SK-N-SH (cell line): Measurements from ENCODE around the gene CNIH2. TPM values are rescaled to one million over a fixed set of nuclear protein-coding genes. Genes with fewer than 3 reads are reported as not detected.

ENCODE experiments used
- CTCF ChIA-PET: fragments of 300-600, 350-600 bp; formaldehyde crosslinking; extraction: SDS; loops from one replicate; lab custom pipeline; 2021; lab: Yijun Ruan, JAX
- POLR2A ChIA-PET: fragments of 350-600 bp; sonication (Branson Sonifier 250); formaldehyde crosslinking; extraction: SDS; loops from one replicate; lab custom pipeline; 2020; ENCODE audit warnings: antibody characterized with exemption, inconsistent platforms; lab: Yijun Ruan, JAX
- DNase-seq: peaks from one replicate; pipeline ENCODE4 v3.0.0; 2012
- H2AFZ ChIP-seq: fragments of 200-600 bp; sonication (generic); 2 replicates; pipeline ENCODE4 v1.8.1; 2016; ENCODE audit warnings: antibody characterized with exemption, mild to moderate bottlenecking, low read depth
- H3F3A ChIP-seq: fragments of 200-600 bp; sonication (generic); replicated peaks from 2 replicates; pipeline ENCODE3; 2016; ENCODE audit warnings: antibody characterized with exemption, mild to moderate bottlenecking; ENCODE audit not compliant: insufficient read depth
- H3K27ac ChIP-seq, 2 experiments: fragments of 200-500 bp in 1 of 2; fragments of 200-600 bp in 1 of 2; sonication (Bioruptor generic) in 1 of 2; sonication (generic), shearing (Covaris generic) in 1 of 2; 2 replicates each; pipeline versions ENCODE4 v1.5.1 to v1.6.1; 2014 to 2016; ENCODE audit warnings: low read depth in 2 of 2, inconsistent platforms in 1 of 2, low read length in 1 of 2, mild to moderate bottlenecking in 1 of 2, mixed read lengths in 1 of 2
- H3K27me3 ChIP-seq: fragments of 200-600 bp; sonication (generic), shearing (Covaris generic); 2 replicates; pipeline ENCODE4 v1.6.1; 2016; ENCODE audit warnings: mixed run types; ENCODE audit not compliant: insufficient read depth
- H3K36me3 ChIP-seq, 2 experiments: fragments of 200-500 bp in 1 of 2; fragments of 200-600 bp in 1 of 2; sonication (Bioruptor generic) in 1 of 2; sonication (generic) in 1 of 2; replicated peaks in 1 of 2; 2 replicates each; pipeline versions ENCODE3 to v1.5.1; 2014 to 2016; ENCODE audit warnings: low read length in 1 of 2, mild to moderate bottlenecking in 1 of 2; ENCODE audit not compliant: insufficient read depth in 2 of 2, control insufficient read depth in 1 of 2
- H3K4me1 ChIP-seq, 2 experiments: fragments of 200-500 bp in 1 of 2; fragments of 200-600 bp in 1 of 2; sonication (Bioruptor generic) in 1 of 2; sonication (generic), shearing (Covaris generic) in 1 of 2; 2 replicates each; pipeline versions ENCODE4 v1.5.1 to v1.6.1; 2014 to 2016; ENCODE audit warnings: low read depth in 1 of 2, low read length in 1 of 2, mixed run types in 1 of 2; ENCODE audit not compliant: insufficient read depth in 2 of 2, control insufficient read depth in 1 of 2
- H3K4me2 ChIP-seq: fragments of 200-600 bp; sonication (generic), shearing (Covaris generic); 2 replicates; pipeline ENCODE4 v1.6.1; 2017; ENCODE audit warnings: mixed run types
- H3K4me3 ChIP-seq, 2 experiments: fragments of 200-500 bp in 1 of 2; fragments of 200-600 bp in 1 of 2; sonication (Bioruptor generic) in 1 of 2; sonication (generic), shearing (Covaris generic) in 1 of 2; 2 replicates each; pipeline versions ENCODE4 v1.5.1 to v1.8.1; 2014 to 2016; ENCODE audit warnings: low read depth in 2 of 2, inconsistent platforms in 1 of 2, low read length in 1 of 2, mild to moderate bottlenecking in 1 of 2, mixed read lengths in 1 of 2, moderate library complexity in 1 of 2
- H3K79me2 ChIP-seq: fragments of 200-600 bp; sonication (generic); 2 replicates; pipeline ENCODE4 v1.8.1; 2017; ENCODE audit warnings: mild to moderate bottlenecking; ENCODE audit not compliant: insufficient read depth
- H3K9ac ChIP-seq: fragments of 200-600 bp; sonication (generic); 2 replicates; pipeline ENCODE4 v1.6.1; 2017; ENCODE audit warnings: mixed run types
- H3K9me2 ChIP-seq: fragments of 200-600 bp; sonication (generic); 2 replicates; pipeline ENCODE4 v1.6.1; 2017; ENCODE audit warnings: mixed run types
- H3K9me3 ChIP-seq: fragments of 200-600 bp; sonication (generic); 2 replicates; pipeline ENCODE4 v1.6.1; 2017; ENCODE audit warnings: mixed run types, mild to moderate bottlenecking, moderate library complexity
- H4K20me1 ChIP-seq: fragments of 200-600 bp; sonication (generic); 2 replicates; pipeline ENCODE4 v1.6.1; 2017; ENCODE audit warnings: mild to moderate bottlenecking, mixed run types; ENCODE audit not compliant: insufficient read depth
- CHD2 ChIP-seq: fragments of 150-350 bp; IDR thresholded peaks from 2 replicates; pipeline ENCODE4 v1.6.1; 2018; ENCODE audit warnings: low read length; ENCODE audit not compliant: partially characterized antibody
- EP300 ChIP-seq, 2 experiments: IDR thresholded peaks; 2 replicates each; pipeline versions ENCODE4 v1.4.0 to v1.6.1; 2012; ENCODE audit warnings: borderline replicate concordance in 1 of 2, low read depth in 1 of 2, low read length in 1 of 2
- GABPA ChIP-seq: IDR thresholded peaks from 2 replicates; pipeline ENCODE4 v1.4.0; 2012; ENCODE audit warnings: low read depth, mild to moderate bottlenecking
- GATA2 ChIP-seq: sonication (generic); formaldehyde crosslinking; IDR thresholded peaks from 2 replicates; pipeline ENCODE4 v1.5.0; 2020; ENCODE audit warnings: mild to moderate bottlenecking, missing genetic modification reagents
- JUND ChIP-seq: IDR thresholded peaks from 2 replicates; pipeline ENCODE4 v1.4.0; 2012
- MAX ChIP-seq: IDR thresholded peaks from 2 replicates; pipeline ENCODE4 v1.4.0; 2012; ENCODE audit warnings: low read depth
- MEF2A ChIP-seq: IDR thresholded peaks from 2 replicates; pipeline ENCODE4 v1.4.0; 2012; ENCODE audit warnings: low read depth, borderline replicate concordance
- NRF1 ChIP-seq: IDR thresholded peaks from 2 replicates; pipeline ENCODE4 v1.6.1; 2012; ENCODE audit warnings: low read depth, mild to moderate bottlenecking, low read length
- POLR2AphosphoS5 ChIP-seq: IDR thresholded peaks from 2 replicates; pipeline ENCODE4 v1.6.1; 2012; ENCODE audit warnings: low read depth, low read length
- TCF12 ChIP-seq: IDR thresholded peaks from 2 replicates; pipeline ENCODE4 v1.4.0; 2012
- WGBS: methylation state at CpG from one replicate; pipeline ENCODE4 v1.1.6; 2017; ENCODE audit warnings: low lambda C conversion rate; 5-methylcytosine and 5-hydroxymethylcytosine counted together
- polyA plus RNA-seq, 3 experiments: library from polyadenylated mRNA; depleted of rRNA; stranded (reverse); fragments of >200 nt; gene quantifications; 2 replicates each; pipeline ENCODE4 v1.2.3, GENCODE V29; 2012

The CNIH2 gene
- 7.4 and 11.8 TPM in 2 replicates for polyA plus RNA-seq (2012; rRNA removed)
- polyA plus RNA-seq (2012; cell fraction: cytosol; rRNA removed) = 9.1 and 9.3 TPM in 2 replicates
- 11.9 and 12.3 TPM in 2 replicates for polyA plus RNA-seq (2012; cell fraction: nucleus; rRNA removed)

GRCh38 chr11:66277471-66278362 is at the start of gene CNIH2:
Gene CNIH2 (plus strand): TSS chr11:66278175. CDS start chr11:66278457, 282 bp downstream.
- ChIA-PET CTCF (interaction anchor here (0.7 to 8.2 kb wide), 5 partner anchors 8 to 446 kb away, joined by 3 to 111 read pairs (median 46); partner anchors contain the start of genes RAB1B and YIF1A), POLR2A (interaction anchor here (0.6 to 1.4 kb wide), 3 partner anchors 8 to 13 kb away, joined by 3 read pairs; partner anchors contain the start of gene TMEM151A)
- no peaks in the 10 kb centered on the region for H3K9me2 ChIP-seq
- DNase-seq = peak; percentile 93
- no peak within 1 kb of the TSS for H2AFZ ChIP-seq
- H3K27ac ChIP-seq = peak within 1 kb of the TSS in 1 of 2 experiments; percentile 77; a peak in 2 of 4 replicates
- H3F3A ChIP-seq = peaks cover 24% of the 10 kb centered on the region
- peak within 1 kb of the TSS; percentile 57; the same call in 1 of the 2 replicates for H3K4me2 ChIP-seq
- H3K4me1 ChIP-seq = peaks cover 0 to 40% of the 10 kb centered on the region in 2 experiments; a peak in 1 of 4 replicates
- no peaks in the 10 kb centered on the region for H3K9me3 ChIP-seq
- peaks cover 15 to 37% of the 10 kb centered on the region in 2 experiments for H3K36me3 ChIP-seq
- WGBS = 56% methylated on average over 4 of the region's 84 CpGs
- peaks cover 8% of the 10 kb centered on the region for H4K20me1 ChIP-seq
- H3K79me2 ChIP-seq = no peaks in the 10 kb centered on the region
- H3K4me3 ChIP-seq = peak within 1 kb of the TSS; percentile 44 to 51; a peak in 3 of 4 replicates
- no peak for TF ChIP-seq EP300 (IDR thresholded peaks at IDR 0.05; ENCODE audit: borderline replicate concordance in 1 of 2, low read depth in 1 of 2, low read length in 1 of 2)
- TF ChIP-seq MEF2A = no peak
- TF ChIP-seq POLR2AphosphoS5 = no peak
- TF ChIP-seq CHD2 = no peak
- TF ChIP-seq JUND = no peak
- no peak within 1 kb of the TSS for H3K9ac ChIP-seq
- no peaks in the 10 kb centered on the region for H3K27me3 ChIP-seq

GRCh38 chr11:66228521-66228920 is 49.5 kb upstream of the CNIH2 start:
- POLR2A ChIA-PET = no interaction called here
- no peak for DNase-seq
- no peaks in the 10 kb centered on the region for H3F3A ChIP-seq
- H3K4me3 ChIP-seq = no peak overlapping the region
- no peak overlapping the region for H3K9ac ChIP-seq
- H3K27me3 ChIP-seq = no peaks in the 10 kb centered on the region
- no peaks in the 10 kb centered on the region for H3K9me3 ChIP-seq
- no peaks in the 10 kb centered on the region for H3K79me2 ChIP-seq
- no peak overlapping the region for H3K4me2 ChIP-seq
- CTCF ChIA-PET = interaction anchor here (0.7 to 1.6 kb wide), 2 partner anchors 10 to 54 kb away, joined by 3 read pairs; no protein-coding TSS in a partner anchor
- H3K9me2 ChIP-seq = no peaks in the 10 kb centered on the region
- H3K27ac ChIP-seq = no peak overlapping the region
- no peak for TF ChIP-seq EP300 (IDR thresholded peaks at IDR 0.05; ENCODE audit: borderline replicate concordance in 1 of 2, low read depth in 1 of 2, low read length in 1 of 2)
- TF ChIP-seq TCF12 = no peak
- no peak for TF ChIP-seq MAX
- TF ChIP-seq GABPA = no peak
- no peak for TF ChIP-seq CHD2
- TF ChIP-seq MEF2A = no peak
- TF ChIP-seq NRF1 = no peak
- no peak for TF ChIP-seq GATA2 (CRISPR knock-in tag)
- TF ChIP-seq, all 33 proteins: peak for 0
- Histone ChIP-seq H2AFZ (no peak overlapping the region), H3K4me1 (peaks cover 0 to 4% of the 10 kb centered on the region in 2 experiments; a peak in 1 of 4 replicates), H3K36me3 (peaks cover 48 to 72% of the 10 kb centered on the region in 2 experiments), H4K20me1 (no peaks in the 10 kb centered on the region)
- WGBS = 94% methylated on average over 6 of the region's 6 CpGs
